RWPE2 (cell line): ENCODE results near the gene EVI2A.
A peak's percentile ranks its signal among the peaks of the same experiment; 100 is the strongest.

Experiments used
- ATAC-seq: fragments of 200-7000 bp; cut with Tn5 transposase; 3 replicates; pipeline ENCODE4 v1.9.1; 2021; ENCODE audit warnings: low read depth
- DNase-seq: peaks from one replicate; pipeline ENCODE4 v3.0.0-alpha.2; 2020; ENCODE audit warnings: low spot score
- H3K27ac ChIP-seq: fragments of 450-650 bp; 2 replicates; pipeline ENCODE4 v1.5.1; 2017; ENCODE audit warnings: mild to moderate bottlenecking; ENCODE audit not compliant: poor library complexity, severe bottlenecking
- H3K27me3 ChIP-seq: fragments of 250-450 bp; sonication (Bioruptor Pico); 2 replicates; pipeline ENCODE4 v1.5.1; 2021; ENCODE audit warnings: mild to moderate bottlenecking, moderate library complexity; ENCODE audit not compliant: insufficient read depth, poor library complexity, severe bottlenecking
- H3K36me3 ChIP-seq: fragments of 250-450 bp; sonication (Bioruptor Pico); 2 replicates; pipeline ENCODE4 v1.5.1; 2020; ENCODE audit warnings: low read depth, mild to moderate bottlenecking, moderate library complexity
- H3K4me1 ChIP-seq: fragments of 250-450 bp; sonication (Bioruptor Pico); 2 replicates; pipeline ENCODE4 v1.5.1; 2021; ENCODE audit warnings: mild to moderate bottlenecking, moderate library complexity; ENCODE audit not compliant: insufficient read depth, poor library complexity, severe bottlenecking
- H3K4me3 ChIP-seq: fragments of 250-450 bp; sonication (Bioruptor Pico); 2 replicates; pipeline ENCODE4 v1.5.1; 2021; ENCODE audit warnings: mild to moderate bottlenecking, moderate library complexity; ENCODE audit not compliant: severe bottlenecking
- H3K9me3 ChIP-seq: fragments of 250-450 bp; sonication (Bioruptor Pico); 2 replicates; pipeline ENCODE4 v1.5.1; 2021; ENCODE audit warnings: mild to moderate bottlenecking, moderate library complexity; ENCODE audit not compliant: severe bottlenecking
- CTCF ChIP-seq: fragments of 450-650 bp; IDR thresholded peaks from one replicate; pipeline ENCODE4 v1.5.1; 2017; ENCODE audit warnings: mild to moderate bottlenecking, moderate library complexity; ENCODE audit not compliant: poor library complexity, severe bottlenecking

Gene EVI2A

GRCh38 chr17:31321481-31321880, at the start of gene EVI2A:
EVI2A (minus strand) TSS chr17:31321622; CDS start chr17:31319013, 2,609 bp downstream.
- peaks cover 28% of the 10 kb centered on the region for H3K4me1 ChIP-seq
- H3K27me3 ChIP-seq, result no peaks in the 10 kb centered on the region
- no peaks in the 10 kb centered on the region for H3K9me3 ChIP-seq
- ATAC-seq, result peak; percentile 49; the same call in 2 of the 3 replicates
- peaks cover 16% of the 10 kb centered on the region; the same call in 1 of the 2 replicates for H3K36me3 ChIP-seq
- peak within 1 kb of the TSS; percentile 42 for H3K27ac ChIP-seq
- H3K4me3 ChIP-seq, result no peak within 1 kb of the TSS
- TF ChIP-seq CTCF, result no peak
- DNase-seq, result no peak

- H3K4me1 ChIP-seq, result peaks cover 3% of the 10 kb centered on the region
- H3K36me3 ChIP-seq, result peaks cover 31% of the 10 kb centered on the region
- DNase-seq (no peak), ATAC-seq (no peak)
- no peak overlapping the region for H3K27ac ChIP-seq
- TF ChIP-seq CTCF, result no peak
- no peaks in the 10 kb centered on the region for H3K27me3 ChIP-seq
- no peak overlapping the region for H3K4me3 ChIP-seq
- H3K9me3 ChIP-seq, result no peaks in the 10 kb centered on the region
These were observed 47.8 kb upstream of the EVI2A start for GRCh38 chr17:31369266-31369665.

- Histone ChIP-seq H3K4me1 (no peaks in the 10 kb centered on the region), H3K27ac (no peak overlapping the region), H3K36me3 (peaks cover 33% of the 10 kb centered on the region), H3K9me3 (no peaks in the 10 kb centered on the region), H3K27me3 (no peaks in the 10 kb centered on the region), H3K4me3 (no peak overlapping the region)
- ATAC-seq, result no peak
- DNase-seq, result no peak
- TF ChIP-seq CTCF, result no peak
These were observed 44.7 kb upstream of the EVI2A start for GRCh38 chr17:31366088-31366487.

- no peaks in the 10 kb centered on the region for H3K9me3 ChIP-seq
- no peak overlapping the region for H3K4me3 ChIP-seq
- peaks cover 48% of the 10 kb centered on the region for H3K36me3 ChIP-seq
- no peaks in the 10 kb centered on the region for H3K27me3 ChIP-seq
- no peak for ATAC-seq
- no peaks in the 10 kb centered on the region for H3K4me1 ChIP-seq
- no peak overlapping the region for H3K27ac ChIP-seq
- no peak for TF ChIP-seq CTCF
- DNase-seq, result no peak
These were observed 42.6 kb upstream of the EVI2A start for GRCh38 chr17:31364012-31364411.

- no peaks in the 10 kb centered on the region for H3K4me1 ChIP-seq
- DNase-seq, result no peak
- ATAC-seq, result no peak
- no peak overlapping the region for H3K4me3 ChIP-seq
- TF ChIP-seq CTCF, result no peak
- no peaks in the 10 kb centered on the region for H3K9me3 ChIP-seq
- H3K27me3 ChIP-seq, result no peaks in the 10 kb centered on the region
- peaks cover 79% of the 10 kb centered on the region for H3K36me3 ChIP-seq
- no peak overlapping the region for H3K27ac ChIP-seq
These were observed 36.5 kb upstream of the EVI2A start for GRCh38 chr17:31357839-31358394.
